ENCODE measurements around the gene VWDE.
"Not testable (repeated sequence)": the region's sequence is repeated elsewhere in the genome, so short reads cannot be mapped to it uniquely, and the experiment has no call there.

VWDE gene

DNA sequence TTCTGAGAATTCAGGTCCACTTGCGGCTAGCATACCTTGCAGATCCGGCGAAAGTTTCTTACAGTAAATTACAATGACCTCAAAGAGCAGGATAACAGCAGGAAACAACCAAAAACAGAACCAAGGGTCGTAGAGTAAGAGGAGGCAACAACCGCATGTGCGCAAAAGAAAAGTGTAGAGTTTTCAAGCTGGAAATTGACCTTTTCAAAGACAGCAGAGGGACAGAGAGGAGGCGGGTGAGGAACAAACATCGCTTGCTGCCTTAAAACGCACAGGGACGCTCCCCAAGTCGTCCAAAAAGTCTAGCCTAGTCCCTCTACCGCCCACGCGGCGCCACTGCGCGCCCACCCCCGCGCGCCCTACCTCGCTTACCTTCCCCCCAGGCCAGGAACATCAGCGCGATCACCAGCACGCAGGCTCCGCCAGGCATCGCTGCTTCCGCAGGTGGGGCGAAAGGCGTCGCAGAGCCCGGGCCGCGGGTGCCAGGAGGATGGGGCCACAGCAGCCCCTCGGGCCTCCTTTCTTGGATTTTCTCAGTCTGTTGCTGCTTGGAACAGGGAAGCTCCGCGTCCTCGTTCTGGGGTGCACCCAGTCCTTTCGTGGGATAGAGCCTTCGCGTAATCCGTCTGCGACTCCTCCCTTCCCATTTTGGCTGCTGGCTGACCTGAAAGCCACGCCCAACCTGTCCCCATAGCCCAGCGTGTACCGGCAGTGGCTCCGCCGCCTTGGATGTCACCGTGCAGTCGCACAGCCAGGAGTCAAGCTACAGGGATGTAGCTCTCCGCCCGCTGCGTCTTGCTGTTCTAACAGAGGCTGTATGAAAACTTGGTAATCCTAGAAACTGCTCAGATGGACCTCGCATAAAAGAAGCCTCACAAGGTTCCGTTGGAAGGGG, at the start of gene VWDE:
Gene VWDE, minus strand, starts transcription at position 579 of the 895 bp plus-strand sequence. Its CDS starts 149 bp downstream, at position 430.
- Histone ChIP-seq H3K27ac (ENCODE audit: low read depth, low read length) (no peak within 1 kb of the TSS), H3K9ac (ENCODE audit: low read depth in 1 of 2, low read length in 2 of 2) (no peak within 1 kb of the TSS), H3K36me3 (ENCODE audit: control insufficient read depth in 1 of 2, insufficient read depth in 2 of 2, low read length in 2 of 2) (no peaks in the 10 kb centered on the region), H3K9me3 (ENCODE audit: control insufficient read depth in 1 of 2, low read length in 2 of 2) (no peaks in the 10 kb centered on the region), H3K4me1 (ENCODE audit: control insufficient read depth in 1 of 2, insufficient read depth in 2 of 2, low read length in 2 of 2) (peaks cover 0 to 9% of the 10 kb centered on the region in 2 donors), H3K4me3 (ENCODE audit: low read depth in 1 of 2, low read length in 2 of 2) (peak within 1 kb of the TSS; percentile 55 to 57), H3K27me3 (ENCODE audit: control insufficient read depth in 1 of 2, insufficient read depth in 2 of 2, low read length in 2 of 2) (peaks cover 6 to 13% of the 10 kb centered on the region in 2 donors)

- not testable (repeated sequence) for H3K27ac ChIP-seq (ENCODE audit: low read depth, low read length); H3K9me3 ChIP-seq (ENCODE audit: control insufficient read depth in 1 of 2, low read length in 2 of 2); H3K4me3 ChIP-seq (ENCODE audit: low read depth in 1 of 2, low read length in 2 of 2); H3K36me3 ChIP-seq (ENCODE audit: control insufficient read depth in 1 of 2, insufficient read depth in 2 of 2, low read length in 2 of 2); H3K27me3 ChIP-seq (ENCODE audit: control insufficient read depth in 1 of 2, insufficient read depth in 2 of 2, low read length in 2 of 2); H3K4me1 ChIP-seq (ENCODE audit: control insufficient read depth in 1 of 2, insufficient read depth in 2 of 2, low read length in 2 of 2); H3K9ac ChIP-seq (ENCODE audit: low read depth in 1 of 2, low read length in 2 of 2)
Measured at GRCh38 chr7:12453136-12453535, 49.5 kb upstream of the VWDE start.

DNA sequence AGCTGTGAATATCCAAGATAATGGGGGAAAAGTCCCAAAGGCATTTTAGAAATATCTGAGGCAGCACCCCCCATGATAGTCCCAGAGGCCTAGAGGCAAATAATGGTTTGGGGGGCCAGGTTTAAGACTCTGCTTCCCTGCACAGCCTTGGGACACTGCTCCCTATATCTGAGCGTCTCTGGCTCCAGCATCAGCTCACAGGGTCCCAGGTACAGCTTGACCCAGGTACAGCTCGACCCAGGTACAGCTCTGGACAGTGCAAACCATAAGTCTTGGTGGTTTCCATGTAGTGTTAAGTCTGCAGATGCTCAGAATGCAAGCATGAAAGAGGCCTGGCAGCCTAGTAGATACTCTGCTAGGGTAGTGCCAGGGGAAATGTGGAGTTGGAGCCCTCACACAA, 47.0 kb upstream of the VWDE start:
- H3K9me3 ChIP-seq (ENCODE audit: control insufficient read depth in 1 of 2, low read length in 2 of 2): no peaks in the 10 kb centered on the region
- no peaks in the 10 kb centered on the region for H3K4me1 ChIP-seq (ENCODE audit: control insufficient read depth in 1 of 2, insufficient read depth in 2 of 2, low read length in 2 of 2)
- no peak overlapping the region for H3K4me3 ChIP-seq (ENCODE audit: low read depth in 1 of 2, low read length in 2 of 2)
- no peaks in the 10 kb centered on the region for H3K27me3 ChIP-seq (ENCODE audit: control insufficient read depth in 1 of 2, insufficient read depth in 2 of 2, low read length in 2 of 2)
- no peak overlapping the region for H3K27ac ChIP-seq (ENCODE audit: low read depth, low read length)
- no peak overlapping the region for H3K9ac ChIP-seq (ENCODE audit: low read depth in 1 of 2, low read length in 2 of 2)
- H3K36me3 ChIP-seq (ENCODE audit: control insufficient read depth in 1 of 2, insufficient read depth in 2 of 2, low read length in 2 of 2): no peaks in the 10 kb centered on the region

- Histone ChIP-seq H3K9ac (ENCODE audit: low read depth in 1 of 2, low read length in 2 of 2) (no peak overlapping the region), H3K27ac (ENCODE audit: low read depth, low read length) (no peak overlapping the region), H3K36me3 (ENCODE audit: control insufficient read depth in 1 of 2, insufficient read depth in 2 of 2, low read length in 2 of 2) (no peaks in the 10 kb centered on the region), H3K4me3 (ENCODE audit: low read depth in 1 of 2, low read length in 2 of 2) (no peak overlapping the region), H3K9me3 (ENCODE audit: control insufficient read depth in 1 of 2, low read length in 2 of 2) (no peaks in the 10 kb centered on the region), H3K4me1 (ENCODE audit: control insufficient read depth in 1 of 2, insufficient read depth in 2 of 2, low read length in 2 of 2) (no peaks in the 10 kb centered on the region), H3K27me3 (ENCODE audit: control insufficient read depth in 1 of 2, insufficient read depth in 2 of 2, low read length in 2 of 2) (no peaks in the 10 kb centered on the region)
Measured at GRCh38 chr7:12444785-12445184, 41.1 kb upstream of the VWDE start.

GRCh38 chr7:12440229-12440628, 36.6 kb upstream of the VWDE start:
- Histone ChIP-seq H3K4me1 (ENCODE audit: control insufficient read depth in 1 of 2, insufficient read depth in 2 of 2, low read length in 2 of 2) (no peaks in the 10 kb centered on the region), H3K36me3 (ENCODE audit: control insufficient read depth in 1 of 2, insufficient read depth in 2 of 2, low read length in 2 of 2) (no peaks in the 10 kb centered on the region), H3K9ac (ENCODE audit: low read depth in 1 of 2, low read length in 2 of 2) (no peak overlapping the region), H3K27me3 (ENCODE audit: control insufficient read depth in 1 of 2, insufficient read depth in 2 of 2, low read length in 2 of 2) (no peaks in the 10 kb centered on the region), H3K9me3 (ENCODE audit: control insufficient read depth in 1 of 2, low read length in 2 of 2) (no peaks in the 10 kb centered on the region), H3K27ac (ENCODE audit: low read depth, low read length) (no peak overlapping the region), H3K4me3 (ENCODE audit: low read depth in 1 of 2, low read length in 2 of 2) (no peak overlapping the region)

DNA sequence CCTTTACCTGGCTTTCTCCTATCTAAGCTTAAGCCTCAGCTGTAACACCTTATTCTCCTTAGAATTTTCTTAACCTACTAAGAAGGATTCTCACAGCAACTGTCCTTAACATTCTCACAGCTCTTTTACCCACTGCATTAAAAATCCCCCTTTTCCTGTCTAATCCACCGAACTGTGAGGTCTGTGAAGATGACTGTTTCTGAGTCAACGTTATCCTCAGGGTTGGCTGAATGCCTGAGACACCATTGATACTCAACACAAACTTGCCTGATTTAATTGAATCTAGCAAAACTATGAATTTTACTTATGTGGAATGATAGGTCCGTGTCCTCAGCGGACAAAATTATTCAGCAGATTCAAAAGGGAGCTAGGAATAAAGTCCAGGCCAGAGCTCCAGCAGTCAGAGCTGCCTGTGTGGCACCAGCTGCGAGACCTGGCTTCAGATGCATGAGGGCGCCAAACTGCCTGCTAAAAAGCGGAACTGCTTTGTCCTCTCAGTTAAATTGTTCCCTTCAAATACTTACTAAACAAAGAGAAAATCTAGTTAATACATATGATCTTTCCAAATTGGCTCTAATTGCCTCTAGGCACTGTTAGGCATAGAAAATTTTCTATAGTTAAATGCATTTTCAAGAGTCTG, 33.4 kb upstream of the VWDE start:
- Histone ChIP-seq H3K36me3 (ENCODE audit: control insufficient read depth in 1 of 2, insufficient read depth in 2 of 2, low read length in 2 of 2) (no peaks in the 10 kb centered on the region), H3K9me3 (ENCODE audit: control insufficient read depth in 1 of 2, low read length in 2 of 2) (no peaks in the 10 kb centered on the region), H3K27me3 (ENCODE audit: control insufficient read depth in 1 of 2, insufficient read depth in 2 of 2, low read length in 2 of 2) (no peaks in the 10 kb centered on the region), H3K4me1 (ENCODE audit: control insufficient read depth in 1 of 2, insufficient read depth in 2 of 2, low read length in 2 of 2) (no peaks in the 10 kb centered on the region), H3K9ac (ENCODE audit: low read depth in 1 of 2, low read length in 2 of 2) (no peak overlapping the region), H3K4me3 (ENCODE audit: low read depth in 1 of 2, low read length in 2 of 2) (no peak overlapping the region), H3K27ac (ENCODE audit: low read depth, low read length) (no peak overlapping the region)

DNA sequence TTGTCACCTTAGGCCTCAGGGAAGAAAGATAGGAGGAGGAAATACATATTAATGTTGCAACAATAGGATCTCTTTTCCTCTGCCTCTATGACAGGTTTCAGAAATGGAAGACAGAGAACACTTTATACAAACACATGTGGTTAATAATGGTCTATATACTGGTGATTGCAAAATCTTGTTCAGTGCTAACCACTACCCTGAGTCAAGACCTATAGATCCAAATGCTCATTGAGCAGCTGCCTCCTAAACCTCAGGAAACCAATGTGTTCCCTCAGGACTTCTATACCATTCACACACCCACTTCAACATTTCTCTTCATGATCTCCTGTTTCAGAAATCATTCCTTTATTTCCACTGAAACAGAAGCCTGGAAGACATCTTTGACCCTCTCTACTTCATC, 32.5 kb upstream of the VWDE start:
- Histone ChIP-seq H3K4me3 (ENCODE audit: low read depth in 1 of 2, low read length in 2 of 2) (no peak overlapping the region), H3K27me3 (ENCODE audit: control insufficient read depth in 1 of 2, insufficient read depth in 2 of 2, low read length in 2 of 2) (no peaks in the 10 kb centered on the region), H3K27ac (ENCODE audit: low read depth, low read length) (no peak overlapping the region), H3K9ac (ENCODE audit: low read depth in 1 of 2, low read length in 2 of 2) (no peak overlapping the region), H3K4me1 (ENCODE audit: control insufficient read depth in 1 of 2, insufficient read depth in 2 of 2, low read length in 2 of 2) (no peaks in the 10 kb centered on the region), H3K9me3 (ENCODE audit: control insufficient read depth in 1 of 2, low read length in 2 of 2) (no peaks in the 10 kb centered on the region), H3K36me3 (ENCODE audit: control insufficient read depth in 1 of 2, insufficient read depth in 2 of 2, low read length in 2 of 2) (no peaks in the 10 kb centered on the region)

GRCh38 chr7:12434012-12434642, 30.5 kb upstream of the VWDE start:
- H3K36me3 ChIP-seq (ENCODE audit: control insufficient read depth in 1 of 2, insufficient read depth in 2 of 2, low read length in 2 of 2): no peaks in the 10 kb centered on the region
- H3K27me3 ChIP-seq (ENCODE audit: control insufficient read depth in 1 of 2, insufficient read depth in 2 of 2, low read length in 2 of 2): no peaks in the 10 kb centered on the region
- H3K9me3 ChIP-seq (ENCODE audit: control insufficient read depth in 1 of 2, low read length in 2 of 2): no peaks in the 10 kb centered on the region
- no peak overlapping the region for H3K4me3 ChIP-seq (ENCODE audit: low read depth in 1 of 2, low read length in 2 of 2)
- H3K9ac ChIP-seq (ENCODE audit: low read depth in 1 of 2, low read length in 2 of 2): no peak overlapping the region
- no peaks in the 10 kb centered on the region for H3K4me1 ChIP-seq (ENCODE audit: control insufficient read depth in 1 of 2, insufficient read depth in 2 of 2, low read length in 2 of 2)
- no peak overlapping the region for H3K27ac ChIP-seq (ENCODE audit: low read depth, low read length)

DNA sequence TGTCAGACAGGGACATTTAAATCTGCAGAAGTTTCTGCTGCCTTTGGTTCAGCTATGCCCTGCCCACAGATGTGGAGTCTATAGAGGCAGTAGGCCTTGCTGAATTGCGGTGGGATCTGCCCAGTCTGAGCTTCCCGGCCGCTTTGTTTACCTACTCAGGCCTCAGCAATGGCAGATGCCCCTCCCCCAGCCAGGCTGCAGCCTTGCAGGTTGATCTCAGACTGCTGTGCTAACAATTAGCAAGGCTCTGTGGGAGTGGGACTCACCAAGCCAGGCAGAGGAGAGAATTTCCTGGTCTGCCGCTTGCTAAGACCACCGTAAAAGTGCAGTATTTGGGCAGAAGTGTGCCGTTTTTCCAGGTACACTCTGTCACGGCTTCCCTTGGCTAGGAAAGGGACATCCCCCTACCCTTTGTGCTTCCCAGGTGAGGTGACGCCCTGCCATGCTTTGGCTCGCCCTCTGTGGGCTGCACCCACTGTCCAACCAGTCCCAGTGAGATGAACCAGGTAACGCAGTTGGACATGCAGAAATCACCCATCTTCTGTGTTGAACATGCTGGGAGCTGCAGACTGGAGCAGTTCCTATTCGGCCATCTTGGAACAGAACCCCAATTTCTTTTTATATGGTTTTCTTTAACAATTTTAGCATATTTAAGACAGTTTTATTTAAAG, 28.4 kb upstream of the VWDE start:
- Histone ChIP-seq H3K27ac (ENCODE audit: low read depth, low read length) (no peak overlapping the region), H3K9ac (ENCODE audit: low read depth in 1 of 2, low read length in 2 of 2) (no peak overlapping the region), H3K4me3 (ENCODE audit: low read depth in 1 of 2, low read length in 2 of 2) (no peak overlapping the region), H3K36me3 (ENCODE audit: control insufficient read depth in 1 of 2, insufficient read depth in 2 of 2, low read length in 2 of 2) (no peaks in the 10 kb centered on the region), H3K27me3 (ENCODE audit: control insufficient read depth in 1 of 2, insufficient read depth in 2 of 2, low read length in 2 of 2) (no peaks in the 10 kb centered on the region), H3K9me3 (ENCODE audit: control insufficient read depth in 1 of 2, low read length in 2 of 2) (no peaks in the 10 kb centered on the region), H3K4me1 (ENCODE audit: control insufficient read depth in 1 of 2, insufficient read depth in 2 of 2, low read length in 2 of 2) (no peaks in the 10 kb centered on the region)

DNA sequence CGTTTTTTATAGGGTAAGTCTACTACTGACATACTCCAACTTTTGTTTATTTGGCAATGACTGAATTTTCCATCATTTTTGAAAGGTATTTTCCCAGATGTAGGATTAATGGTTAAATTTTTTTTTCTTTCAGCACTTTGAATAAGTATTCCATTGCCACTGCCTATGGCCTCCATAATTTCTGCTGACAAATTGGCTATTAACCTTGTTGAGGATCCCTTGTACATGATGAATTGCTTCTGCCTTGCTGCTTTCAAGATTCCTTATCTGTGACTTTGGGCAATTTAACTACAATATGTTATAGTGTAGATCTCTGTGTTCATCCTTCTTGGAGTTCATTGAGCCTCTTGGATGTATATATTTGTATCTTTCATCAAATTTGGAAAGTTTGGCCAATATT, 21.6 kb upstream of the VWDE start:
- Histone ChIP-seq H3K27me3 (ENCODE audit: control insufficient read depth in 1 of 2, insufficient read depth in 2 of 2, low read length in 2 of 2) (no peaks in the 10 kb centered on the region), H3K36me3 (ENCODE audit: control insufficient read depth in 1 of 2, insufficient read depth in 2 of 2, low read length in 2 of 2) (no peaks in the 10 kb centered on the region), H3K9me3 (ENCODE audit: control insufficient read depth in 1 of 2, low read length in 2 of 2) (no peaks in the 10 kb centered on the region), H3K27ac (ENCODE audit: low read depth, low read length) (no peak overlapping the region), H3K9ac (ENCODE audit: low read depth in 1 of 2, low read length in 2 of 2) (no peak overlapping the region), H3K4me3 (ENCODE audit: low read depth in 1 of 2, low read length in 2 of 2) (no peak overlapping the region), H3K4me1 (ENCODE audit: control insufficient read depth in 1 of 2, insufficient read depth in 2 of 2, low read length in 2 of 2) (no peaks in the 10 kb centered on the region)

Measured in duodenal mucosa (tissue), 2 donors.